Measurements from ENCODE around the gene RPP14.

Gene RPP14

DNA sequence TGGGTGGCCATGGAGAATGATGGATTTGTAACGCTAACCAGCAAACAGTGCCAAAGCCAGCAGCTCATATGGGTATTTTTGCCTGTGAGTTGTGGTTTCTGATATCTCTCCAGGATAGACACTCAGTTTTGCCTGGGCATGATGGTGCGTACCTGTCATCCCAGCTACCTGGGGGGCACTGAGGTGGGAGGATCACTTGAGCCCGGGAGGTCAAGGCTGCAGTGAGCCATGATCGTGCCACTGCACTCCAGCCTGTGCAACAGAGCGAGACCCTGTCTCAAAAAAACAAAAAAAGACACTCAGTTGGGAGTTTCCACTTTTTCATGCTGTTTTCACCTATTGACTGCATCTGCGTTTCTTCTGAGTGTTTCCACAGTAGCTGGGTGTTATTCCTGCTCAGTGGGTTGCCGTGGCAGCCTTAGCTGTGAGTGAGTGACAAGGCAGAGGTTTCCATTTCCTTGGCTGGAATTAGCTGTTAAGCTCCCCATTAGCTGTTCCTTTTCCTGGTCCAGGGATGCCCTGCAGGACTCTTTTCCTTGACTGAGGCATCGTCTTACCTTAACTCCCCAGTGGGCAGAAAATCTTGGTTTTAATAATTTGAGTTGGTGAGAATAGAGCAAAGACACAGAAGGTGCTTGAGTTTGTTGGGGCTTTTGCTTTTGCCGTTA is 14.2 kb upstream of the RPP14 start:
- DNase-seq (ENCODE audit: low read depth in 2 of 2) = no peak

DNA sequence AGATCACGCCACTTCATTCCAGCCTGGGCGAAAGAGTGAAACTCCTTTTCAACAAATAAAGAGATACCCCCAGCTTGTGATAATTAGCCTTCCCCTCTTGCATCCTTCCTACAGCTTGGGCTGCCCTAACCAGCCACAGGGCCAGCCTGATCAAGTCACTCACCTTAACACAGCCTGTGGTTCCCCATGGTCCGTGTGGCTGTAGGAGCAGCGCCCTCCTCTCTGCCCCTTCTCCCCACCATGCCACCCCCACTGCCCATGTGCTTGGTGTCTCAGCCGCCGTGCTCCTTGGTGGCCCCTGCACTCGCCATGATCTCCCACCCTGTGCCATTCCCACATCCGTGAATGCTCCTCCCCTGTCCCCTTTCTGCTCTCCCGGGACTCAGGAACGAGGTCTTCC is 13.2 kb upstream of the RPP14 start:
- no peak for DNase-seq (ENCODE audit: low read depth in 2 of 2)

DNA sequence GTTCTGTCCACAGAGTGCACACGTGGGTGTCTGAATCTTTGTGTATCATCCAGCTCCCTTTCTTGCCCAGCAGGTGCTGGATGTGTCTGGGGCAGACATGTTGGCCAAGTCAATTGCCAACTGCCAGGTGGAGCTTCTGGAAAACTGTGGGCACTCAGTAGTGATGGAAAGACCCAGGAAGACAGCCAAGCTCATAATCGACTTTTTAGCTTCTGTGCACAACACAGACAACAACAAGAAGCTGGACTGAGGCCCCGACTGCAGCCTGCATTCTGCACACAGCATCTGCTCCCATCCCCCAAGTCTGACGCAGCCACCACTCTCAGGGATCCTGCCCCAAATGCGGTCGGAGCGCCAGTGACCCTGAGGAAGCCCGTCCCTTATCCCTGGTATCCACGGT is 12.5 kb upstream of the RPP14 start:
- DNase-seq (ENCODE audit: low read depth in 2 of 2) = no peak

DNA sequence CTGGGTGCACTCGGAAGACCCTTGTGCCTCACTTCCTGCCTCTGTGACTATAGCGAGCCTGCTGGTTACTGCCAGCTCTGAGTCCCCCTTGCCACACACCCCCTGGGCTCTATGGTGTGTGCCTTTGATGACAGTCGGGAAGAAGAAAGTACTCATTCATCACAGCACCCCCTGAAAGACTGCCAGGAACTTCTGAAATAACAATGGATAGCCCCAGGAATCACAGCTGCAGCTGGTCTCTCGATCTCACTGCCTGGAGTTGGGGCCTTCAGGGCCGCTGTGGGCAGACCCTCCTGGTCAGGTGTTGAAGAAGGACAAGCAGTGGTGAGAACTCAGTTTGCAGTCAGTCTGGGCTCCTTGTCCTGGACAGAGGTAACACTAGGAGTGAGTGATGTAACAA is 9.8 kb upstream of the RPP14 start:
- DNase-seq (ENCODE audit: low read depth in 2 of 2) = no peak

DNA sequence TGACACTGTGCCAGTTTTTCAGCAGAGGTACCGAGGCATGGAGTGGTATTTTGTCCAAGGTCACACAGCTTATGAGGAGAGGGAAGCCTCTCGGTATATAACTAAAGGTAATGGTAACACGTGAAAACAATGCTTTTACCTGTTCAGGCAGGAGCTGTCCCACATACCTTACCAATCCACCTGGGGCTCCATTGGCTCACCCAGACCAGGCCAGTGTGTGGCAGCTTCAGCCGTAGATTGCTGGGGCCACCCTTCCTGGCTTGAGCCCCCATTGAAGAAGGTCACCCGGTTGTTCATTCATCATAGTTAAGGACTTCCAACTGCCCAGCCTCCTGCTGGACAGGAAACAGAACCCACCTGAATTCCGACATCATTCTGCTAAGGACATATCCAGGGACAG is 9.2 kb upstream of the RPP14 start:
- DNase-seq (ENCODE audit: low read depth in 2 of 2) = no peak

DNA sequence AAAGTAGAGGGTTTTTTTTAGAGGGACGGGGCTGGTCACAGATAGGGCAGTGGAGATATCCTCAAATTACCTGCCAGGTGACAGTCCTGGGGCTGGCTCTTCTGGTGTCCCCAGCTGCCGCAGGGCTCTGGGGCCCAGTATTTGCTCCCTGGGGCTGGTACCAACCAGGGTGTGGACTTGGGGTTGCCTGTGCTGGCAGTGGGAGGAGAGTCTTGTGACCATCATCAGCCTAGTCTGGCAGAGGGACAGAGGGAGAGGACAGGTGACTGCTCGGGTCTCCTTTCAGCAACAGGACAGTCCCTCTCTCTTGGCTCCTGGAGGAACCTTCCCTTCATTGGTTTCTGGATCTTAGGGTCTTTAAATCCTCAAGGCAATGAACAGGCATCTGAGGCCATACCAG is 7.9 kb upstream of the RPP14 start:
- DNase-seq (ENCODE audit: low read depth in 2 of 2) = no peak

DNA sequence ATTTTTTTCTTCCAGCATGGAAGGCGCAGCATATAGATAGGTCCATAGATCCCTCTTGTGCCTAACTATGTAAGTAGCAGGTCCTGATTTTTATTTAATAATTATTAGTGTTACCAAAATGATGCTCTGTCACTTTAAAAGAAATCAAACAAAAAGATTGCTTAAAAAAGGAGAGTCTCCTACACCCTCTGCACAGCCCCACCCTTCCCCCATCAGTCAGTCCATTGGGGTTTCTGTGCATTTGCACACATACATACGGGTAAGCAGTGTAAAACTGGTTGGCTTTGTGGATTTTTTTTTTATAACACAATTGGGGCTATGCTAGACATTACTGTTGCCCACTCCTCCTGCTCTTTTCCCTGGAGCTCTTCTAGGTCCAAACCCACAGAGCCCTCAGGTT is 7.0 kb upstream of the RPP14 start:
- no peak for DNase-seq (ENCODE audit: low read depth in 2 of 2)

DNA sequence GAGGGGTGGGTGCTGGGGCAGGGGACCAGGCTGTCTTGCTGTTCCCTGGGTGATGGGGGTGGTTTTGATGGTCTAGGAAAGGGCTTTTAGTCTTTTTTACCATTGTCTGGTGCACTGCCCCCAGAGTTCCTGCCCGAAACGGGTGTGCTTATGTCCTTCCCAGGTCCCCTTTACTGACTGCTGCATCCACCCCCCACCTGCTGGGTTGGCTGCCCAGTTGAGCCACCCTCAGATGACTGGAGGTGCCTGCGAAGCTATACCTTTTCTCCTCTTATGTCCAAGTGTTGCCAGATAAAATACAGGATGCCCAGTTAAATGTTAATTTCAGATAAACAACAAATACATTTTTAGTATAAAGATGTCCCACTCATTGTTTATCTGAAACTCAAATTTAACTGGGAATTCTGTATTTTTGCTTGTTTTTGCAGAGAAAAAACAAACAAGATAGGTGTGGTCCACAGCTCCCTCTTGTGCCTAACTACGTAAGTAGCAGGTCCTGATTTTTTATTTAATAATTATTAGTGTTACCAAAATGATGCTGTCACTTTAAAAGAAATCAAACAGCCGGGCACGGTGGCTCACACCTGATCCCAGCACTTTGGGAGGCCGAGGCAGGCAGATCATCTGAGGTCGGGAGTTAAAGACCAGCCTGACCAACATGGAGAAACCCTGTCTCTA is 6.1 kb upstream of the RPP14 start:
- no peak for DNase-seq (ENCODE audit: low read depth in 2 of 2)

DNA sequence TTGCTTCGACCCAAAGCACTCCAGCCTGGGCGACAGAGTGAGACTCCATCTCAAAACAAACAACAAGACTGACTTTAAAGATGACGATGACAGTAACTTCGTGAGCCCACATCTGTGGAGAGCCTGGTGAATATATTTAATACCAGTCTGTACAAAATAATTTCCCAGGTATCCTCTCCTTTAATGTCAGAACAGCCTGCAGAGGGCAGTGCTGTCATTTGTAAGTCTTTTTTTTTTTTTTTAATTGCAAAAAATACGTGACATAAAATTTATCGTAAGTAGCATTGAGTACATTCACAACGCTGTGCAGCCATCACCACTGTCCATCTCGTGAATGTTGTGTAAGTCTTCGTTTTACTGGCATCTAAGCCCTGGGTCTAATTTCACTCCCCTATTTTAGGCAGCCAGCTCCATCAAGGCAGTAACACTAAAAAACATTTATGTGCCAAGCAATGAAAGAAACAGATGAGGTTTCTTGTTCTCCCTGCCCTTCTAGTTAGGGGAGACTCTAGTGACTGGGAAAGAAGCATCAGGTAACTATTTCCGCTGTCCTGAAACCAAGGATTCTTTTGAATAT is 1.7 kb downstream of the RPP14 start:
- no peak for DNase-seq (ENCODE audit: low read depth in 2 of 2)

DNA sequence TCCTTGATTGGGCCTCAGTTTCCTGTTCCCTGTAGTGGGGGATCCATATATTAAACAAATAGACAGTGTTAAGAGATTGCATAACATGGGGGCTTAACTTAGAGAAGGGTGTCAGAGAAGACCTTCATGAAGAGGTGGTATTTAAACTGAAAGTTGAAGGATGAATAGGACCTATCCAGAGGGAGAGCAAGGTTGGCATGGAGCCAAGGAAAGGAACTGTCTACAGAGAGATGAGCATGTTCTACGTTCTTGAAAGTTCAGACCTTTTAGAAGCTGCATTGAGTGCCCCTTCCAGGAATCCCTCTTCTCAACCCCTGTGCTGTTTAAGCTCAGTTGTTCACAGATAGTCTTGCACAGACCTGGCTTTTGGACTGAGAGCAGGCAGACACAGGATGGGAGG is 2.7 kb downstream of the RPP14 start:
- DNase-seq (ENCODE audit: low read depth in 2 of 2) = no peak

DNA sequence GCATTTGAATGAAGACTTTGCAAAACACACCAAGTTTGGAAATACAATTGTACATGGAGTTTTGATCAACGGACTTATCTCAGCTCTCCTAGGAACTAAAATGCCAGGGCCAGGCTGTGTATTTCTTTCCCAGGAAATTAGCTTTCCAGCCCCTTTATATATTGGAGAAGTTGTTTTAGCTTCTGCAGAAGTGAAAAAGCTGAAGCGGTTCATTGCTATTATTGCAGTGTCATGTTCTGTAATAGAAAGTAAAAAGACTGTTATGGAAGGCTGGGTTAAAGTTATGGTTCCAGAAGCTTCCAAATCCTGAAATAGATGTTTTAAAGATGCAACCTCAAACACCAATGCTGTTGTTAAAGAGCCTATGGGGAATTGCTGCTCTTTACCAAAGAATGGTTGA is 11.8 kb downstream of the RPP14 start:
- DNase-seq (ENCODE audit: low read depth in 2 of 2) = no peak

DNA sequence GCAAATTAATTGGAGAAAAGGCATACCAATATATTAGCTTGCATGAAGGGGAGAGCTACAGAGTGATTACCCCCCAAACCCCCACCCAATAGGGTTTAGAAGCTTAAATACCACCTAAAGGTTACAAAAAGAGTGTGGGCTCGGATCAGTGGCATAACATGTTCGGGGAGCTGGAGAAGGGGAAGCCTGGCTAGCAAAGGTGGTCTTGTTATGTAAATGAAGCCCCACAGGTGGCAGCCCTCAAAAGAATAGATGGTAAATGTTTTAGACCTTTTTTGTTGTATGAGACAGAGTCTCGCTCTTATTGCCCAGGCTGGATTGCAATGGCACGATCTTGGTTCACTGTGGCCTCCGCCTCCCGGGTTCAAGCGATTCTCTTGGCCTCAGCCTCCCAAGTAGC is 15.7 kb downstream of the RPP14 start:
- no peak for DNase-seq (ENCODE audit: low read depth in 2 of 2)

DNA sequence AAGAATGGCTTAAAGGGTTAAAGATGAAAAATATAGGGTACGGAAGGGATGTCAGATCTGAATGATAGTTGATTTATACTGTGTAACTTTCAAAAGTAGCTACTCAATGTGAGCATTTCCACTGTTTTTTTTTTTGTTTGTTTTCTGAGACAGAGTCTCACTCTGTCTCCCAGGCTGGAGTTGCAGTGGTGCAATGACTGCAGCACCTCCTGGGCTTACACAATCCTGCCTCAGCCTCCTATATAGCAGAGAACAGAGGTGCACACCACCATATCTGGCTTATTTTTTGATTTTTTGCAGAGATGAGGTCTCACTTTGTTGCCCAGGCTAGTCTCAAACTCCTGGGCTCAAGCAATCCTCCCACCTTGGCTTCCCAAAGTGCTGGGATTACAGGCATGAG is 16.7 kb downstream of the RPP14 start:
- no peak for DNase-seq (ENCODE audit: low read depth in 2 of 2)

DNA sequence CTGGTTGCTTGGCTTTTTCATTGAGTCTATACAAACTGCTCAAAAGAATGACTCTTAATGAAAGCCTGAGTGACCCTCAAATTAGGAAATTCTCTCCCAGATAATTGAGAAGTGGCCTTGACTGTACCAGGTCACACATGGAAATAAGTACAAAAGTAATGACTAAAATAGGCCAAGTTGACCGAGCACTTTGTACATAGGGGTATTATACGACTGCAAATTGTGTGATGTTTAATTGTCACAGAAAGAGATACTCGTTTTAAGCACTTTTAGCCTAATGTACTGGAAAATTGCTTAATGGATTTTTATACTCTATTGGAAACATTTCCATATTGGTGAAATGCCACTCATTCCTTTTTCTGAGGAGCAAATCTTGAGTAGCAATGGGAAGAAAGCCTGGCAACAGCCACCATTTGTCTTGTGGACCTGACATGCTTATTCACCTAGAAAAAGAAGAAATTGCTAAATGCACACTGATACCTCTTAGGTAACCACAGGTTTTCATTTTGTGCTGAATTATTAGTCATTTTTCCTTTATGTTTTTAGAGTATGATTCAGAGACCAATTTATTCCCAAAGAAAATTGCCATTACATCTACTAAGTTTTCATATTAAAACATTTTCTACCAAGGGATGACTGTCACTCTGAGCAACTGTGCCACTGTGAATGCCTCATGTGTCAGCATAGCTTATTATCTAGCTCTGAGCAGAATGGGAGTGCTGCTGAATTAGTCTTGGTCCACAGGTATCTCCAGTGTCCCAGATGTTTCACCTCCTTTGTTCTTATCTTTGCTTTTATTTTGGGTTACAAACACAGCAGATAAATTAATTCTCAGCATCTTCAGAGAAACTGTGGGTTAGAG is 17.7 kb downstream of the RPP14 start:
- no peak for DNase-seq (ENCODE audit: low read depth in 2 of 2)

DNA sequence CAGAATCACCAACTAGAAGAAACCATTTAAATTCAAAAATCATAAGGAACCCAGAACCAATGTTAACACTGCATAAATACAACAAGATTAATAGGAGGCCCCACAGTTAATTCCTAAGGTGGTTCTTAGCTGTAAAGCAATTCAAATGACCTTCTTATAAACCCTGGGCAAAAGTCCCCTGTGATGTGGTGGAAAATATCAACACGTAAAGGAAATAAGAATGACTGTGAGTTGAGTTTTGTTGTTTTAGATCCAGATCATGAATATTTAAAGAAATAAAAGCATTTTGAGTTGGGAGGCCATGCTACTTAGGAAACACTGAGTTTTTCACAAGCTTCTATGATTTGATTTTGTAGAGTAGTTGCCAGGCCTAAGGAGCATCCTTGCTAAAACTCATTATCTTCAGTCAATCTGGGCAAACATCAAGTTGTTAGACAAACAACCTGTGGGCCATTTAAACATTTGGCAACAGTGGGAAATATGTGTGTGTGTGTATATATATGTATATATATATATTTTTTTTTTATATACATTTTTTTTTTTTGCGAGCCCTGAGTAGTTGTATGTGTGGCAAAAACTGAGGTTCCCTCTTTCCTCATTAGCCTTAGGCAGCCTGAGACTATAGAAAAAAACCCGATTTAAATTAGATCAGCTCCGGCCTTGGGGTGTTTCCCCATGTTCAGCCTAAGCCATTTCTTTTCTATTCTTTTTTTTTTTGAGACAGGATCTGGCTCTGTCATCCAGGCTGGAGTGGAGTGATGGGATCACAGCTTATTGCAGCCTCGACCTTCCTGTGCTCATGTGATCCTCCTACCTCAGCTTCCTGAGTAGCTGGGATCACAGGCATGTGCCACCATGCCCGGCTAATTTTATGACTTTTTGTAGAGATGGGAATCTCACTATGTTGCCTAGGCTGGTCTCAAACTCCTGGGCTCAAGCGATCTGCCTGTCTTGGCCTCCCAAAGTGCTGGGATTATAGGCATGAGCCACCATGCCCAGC is 18.6 kb downstream of the RPP14 start:
- no peak for DNase-seq (ENCODE audit: low read depth in 2 of 2)

DNA sequence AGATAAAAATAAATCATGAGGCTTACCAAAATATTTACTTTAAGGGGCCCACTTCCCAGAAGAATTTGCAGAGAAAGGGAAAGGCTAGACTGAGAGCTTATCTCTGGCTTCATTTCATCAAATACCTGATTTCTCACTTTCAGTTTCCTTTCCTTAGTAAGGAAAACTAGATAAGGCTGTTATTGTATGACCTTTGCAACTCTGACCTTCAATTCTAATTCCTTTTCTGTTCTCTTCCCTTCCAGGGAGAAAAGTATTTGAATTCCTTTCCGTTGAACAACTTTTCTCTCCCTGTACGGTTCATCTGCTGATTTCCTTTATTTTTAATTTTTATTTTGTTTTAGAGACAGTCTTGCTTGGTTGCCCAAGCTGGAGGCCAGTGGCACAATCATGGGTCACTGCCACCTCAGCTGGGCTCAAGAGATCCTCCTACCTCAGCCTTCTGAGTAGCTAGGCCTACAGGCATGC is 19.5 kb downstream of the RPP14 start:
- DNase-seq (ENCODE audit: low read depth in 2 of 2) = no peak

DNA sequence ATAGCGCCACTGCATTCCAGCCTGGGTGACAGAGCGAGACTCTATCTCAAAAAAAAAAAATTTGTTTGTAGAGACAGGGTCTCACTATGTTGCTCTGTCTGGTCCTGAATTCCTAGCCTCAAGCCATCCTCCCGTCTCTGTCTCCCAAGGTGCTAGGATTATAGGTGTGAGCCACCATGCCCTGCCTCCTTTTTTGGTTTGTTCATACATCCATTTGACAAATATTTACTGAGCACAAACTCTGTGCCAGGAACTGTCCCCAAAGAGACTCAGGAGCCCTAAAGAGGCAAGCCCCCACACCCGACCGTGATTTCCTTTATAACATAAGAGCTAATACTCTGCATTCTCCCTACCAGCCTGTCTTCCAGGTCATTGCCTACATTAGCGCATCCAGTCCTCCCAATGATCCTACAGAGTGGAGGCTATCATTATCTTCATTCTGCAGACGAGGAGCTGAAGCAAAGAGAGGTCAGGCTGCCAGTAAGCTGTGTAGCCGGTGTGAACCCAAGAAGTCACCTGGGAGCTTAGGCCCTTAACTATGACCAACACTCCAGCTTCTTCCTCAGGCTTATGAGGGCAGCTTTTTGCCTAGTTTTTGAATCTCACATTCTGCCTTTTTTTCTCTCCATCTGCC is 20.3 kb downstream of the RPP14 start:
- DNase-seq (ENCODE audit: low read depth in 2 of 2) = no peak

DNA sequence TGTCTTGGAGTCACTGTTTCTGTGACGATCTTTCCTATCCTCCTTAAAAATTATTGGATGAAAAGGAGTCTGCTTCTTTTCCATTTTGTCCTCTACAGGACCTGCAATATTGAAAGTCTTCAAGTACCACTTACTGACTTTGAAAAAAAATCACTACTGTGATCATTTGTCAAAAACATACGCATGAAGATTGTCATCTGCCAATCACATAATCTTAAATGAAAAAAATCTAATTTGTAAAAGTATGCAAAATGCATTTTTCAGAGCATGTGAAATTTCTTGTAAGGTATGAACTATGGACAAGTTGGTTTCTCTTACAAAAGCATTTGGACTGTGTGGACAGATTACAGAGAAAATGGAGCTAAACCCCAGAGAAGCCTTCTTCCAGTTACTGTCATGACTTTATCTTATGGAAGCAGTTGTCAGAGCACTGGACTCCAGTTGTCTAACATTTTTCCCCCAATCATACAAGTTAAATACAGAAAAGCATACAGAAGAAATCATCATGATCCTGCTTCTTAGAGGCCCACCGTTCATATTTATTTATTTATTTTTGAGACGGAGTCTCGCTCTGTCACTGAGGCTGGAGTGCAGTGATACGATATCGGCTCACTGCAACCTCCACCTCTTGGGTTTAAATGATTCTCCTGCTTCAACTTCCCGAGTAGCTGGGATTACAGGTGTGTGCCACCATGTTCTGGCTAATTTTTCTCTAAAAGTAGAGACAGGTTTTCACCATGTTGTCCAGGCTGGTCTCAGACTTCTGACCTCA is 23.3 kb downstream of the RPP14 start:
- DNase-seq (ENCODE audit: low read depth in 2 of 2) = no peak

DNA sequence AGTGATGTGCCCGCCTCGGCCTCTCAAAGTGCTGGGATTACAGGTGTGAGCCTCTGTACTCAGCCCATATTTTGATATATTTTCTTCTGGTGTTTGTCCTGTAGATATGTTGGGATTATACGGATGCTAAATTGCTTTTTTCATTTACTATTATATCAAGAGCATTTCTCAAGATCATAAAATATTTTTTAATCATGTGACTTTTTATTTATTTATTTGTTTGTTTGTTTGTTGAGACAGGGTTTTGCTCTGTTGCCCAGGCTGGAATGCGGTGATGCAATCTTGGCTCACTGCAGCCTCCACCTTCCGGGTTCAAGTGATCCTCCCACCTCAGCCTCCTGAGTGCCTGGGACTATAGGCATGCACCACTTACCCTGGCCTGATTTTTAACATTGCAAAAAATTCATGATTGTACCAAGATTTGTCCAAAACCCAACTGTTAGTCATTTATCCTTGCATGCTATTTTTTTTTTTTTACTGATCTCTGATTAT is 23.9 kb downstream of the RPP14 start:
- no peak for DNase-seq (ENCODE audit: low read depth in 2 of 2)
